PC-9 (cell line): ENCODE results near the gene RPS2.

ENCODE experiments used
- CTCF ChIP-seq: fragments of 200-600 bp; sonication (generic); conservative IDR thresholded peaks from 2 replicates; pipeline ENCODE4 v1.6.1; 2017; ENCODE audit warnings: mixed run types, antibody characterized with exemption, mild to moderate bottlenecking, moderate library complexity
- EZH2 ChIP-seq: fragments of 200-600 bp; sonication (generic); IDR thresholded peaks from 2 replicates; pipeline ENCODE4 v1.8.0; 2017; ENCODE audit warnings: antibody characterized with exemption, low read depth

GRCh38 chr16:1992704-1993317 is 28.2 kb upstream of the RPS2 start:
- TF ChIP-seq CTCF = no peak
- no peak for TF ChIP-seq EZH2
